GM12892 (cell line): Measurements from ENCODE around the gene GLI2.

Experiments
- POLR2A ChIP-seq: IDR thresholded peaks from 2 replicates; pipeline ENCODE4 v1.6.1; 2011; ENCODE audit warnings: low read depth, low read length, control low read depth
- POLR2AphosphoS5 ChIP-seq: IDR thresholded peaks from 2 replicates; pipeline ENCODE4 v1.6.1; 2011; ENCODE audit warnings: low read depth, low read length, control low read depth

- TF ChIP-seq POLR2AphosphoS5: no peak
- TF ChIP-seq POLR2A: no peak
Measured at GRCh38 chr2:120761164-120761861, 25.6 kb downstream of the GLI2 start.
